ELF-1 (cell line): ENCODE data around the gene GADD45G.

Experiments
- DNase-seq: peaks from one replicate; pipeline ENCODE4 v3.0.0-alpha.2; 2016; ENCODE audit warnings: low read depth, low spot score

The GADD45G gene

GRCh38 chr9:89609426-89610006 is 4.7 kb downstream of the GADD45G start:
- DNase-seq: no peak

- no peak for DNase-seq
Observed at GRCh38 chr9:89610391-89610925, 5.6 kb downstream of the GADD45G start.

- DNase-seq: no peak
Observed at GRCh38 chr9:89611425-89611824, 6.6 kb downstream of the GADD45G start.

GRCh38 chr9:89612566-89613278 is 7.9 kb downstream of the GADD45G start:
- no peak for DNase-seq

- DNase-seq: no peak
Observed at GRCh38 chr9:89613912-89614892, 9.4 kb downstream of the GADD45G start.

GRCh38 chr9:89615661-89616060 is 10.8 kb downstream of the GADD45G start:
- no peak for DNase-seq

- DNase-seq: no peak
Observed at GRCh38 chr9:89616411-89616810, 11.6 kb downstream of the GADD45G start.

- DNase-seq: no peak
Observed at GRCh38 chr9:89617978-89618377, 13.2 kb downstream of the GADD45G start.

GRCh38 chr9:89619019-89619418 is 14.2 kb downstream of the GADD45G start:
- peak; percentile 71 for DNase-seq

- DNase-seq: no peak
Observed at GRCh38 chr9:89619424-89620138, 14.8 kb downstream of the GADD45G start.

- DNase-seq: no peak
Observed at GRCh38 chr9:89621031-89621430, 16.2 kb downstream of the GADD45G start.

GRCh38 chr9:89621676-89622075 is 16.9 kb downstream of the GADD45G start:
- no peak for DNase-seq

GRCh38 chr9:89622933-89623861 is 18.4 kb downstream of the GADD45G start:
- DNase-seq: no peak

GRCh38 chr9:89623925-89624420 is 19.2 kb downstream of the GADD45G start:
- DNase-seq: no peak

- DNase-seq: no peak
Observed at GRCh38 chr9:89625721-89626687, 21.2 kb downstream of the GADD45G start.

- no peak for DNase-seq
Observed at GRCh38 chr9:89626741-89627265, 22.0 kb downstream of the GADD45G start.

- DNase-seq: no peak
Observed at GRCh38 chr9:89628601-89629000, 23.8 kb downstream of the GADD45G start.

GRCh38 chr9:89629081-89629976 is 24.5 kb downstream of the GADD45G start:
- no peak for DNase-seq
